ENCODE data around the gene PER1.
A peak's percentile ranks its signal among the peaks of the same experiment; 100 is the strongest.
"Not testable (repeated sequence)": the region's sequence is repeated elsewhere in the genome, so short reads cannot be mapped to it uniquely, and the experiment has no call there.

Gene PER1

DNA sequence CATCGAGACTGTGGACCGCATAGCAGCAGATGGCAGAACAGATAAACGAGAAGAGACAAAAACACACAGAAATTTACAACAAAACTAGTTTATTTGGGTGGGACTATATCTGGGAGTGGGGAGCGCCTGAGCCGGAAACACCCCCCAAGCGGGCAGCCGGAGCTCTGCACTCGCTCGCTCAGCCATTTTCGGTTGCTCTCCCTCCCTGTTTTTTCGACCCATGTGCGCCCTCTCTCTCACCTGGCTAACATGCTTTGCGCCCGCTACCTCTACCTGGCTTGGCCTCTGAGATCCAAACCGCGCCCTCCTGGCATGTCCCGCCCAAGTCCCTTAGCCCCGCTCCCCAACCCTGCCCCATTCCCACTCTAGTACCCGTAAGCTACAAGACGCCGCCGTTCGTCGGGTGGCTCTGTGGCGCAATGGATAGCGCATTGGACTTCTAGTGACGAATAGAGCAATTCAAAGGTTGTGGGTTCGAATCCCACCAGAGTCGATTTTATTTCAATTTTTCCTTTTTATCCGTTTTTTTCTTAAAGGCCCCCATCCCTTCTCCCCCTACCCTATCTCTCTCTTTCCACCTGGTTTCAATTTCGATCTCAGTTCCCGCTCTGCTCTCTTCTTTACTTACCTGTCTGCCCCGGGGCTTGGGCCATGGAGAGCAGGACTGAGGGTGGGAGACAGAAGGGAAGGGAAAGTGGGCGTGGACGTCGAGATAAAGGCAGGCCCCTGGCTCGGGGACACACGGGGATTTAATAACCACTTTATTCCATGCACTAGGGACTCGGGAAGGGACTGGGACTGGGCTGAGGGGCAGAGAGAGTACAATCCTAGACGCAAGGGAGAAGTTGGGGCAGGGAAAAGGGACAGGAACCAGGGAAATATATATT is 31.4 kb downstream of the PER1 start:
- peak; percentile 77 for DNase-seq

- DNase-seq, result peak; percentile 87
Measured at GRCh38 chr17:8119581-8120519, 32.4 kb downstream of the PER1 start.

DNA sequence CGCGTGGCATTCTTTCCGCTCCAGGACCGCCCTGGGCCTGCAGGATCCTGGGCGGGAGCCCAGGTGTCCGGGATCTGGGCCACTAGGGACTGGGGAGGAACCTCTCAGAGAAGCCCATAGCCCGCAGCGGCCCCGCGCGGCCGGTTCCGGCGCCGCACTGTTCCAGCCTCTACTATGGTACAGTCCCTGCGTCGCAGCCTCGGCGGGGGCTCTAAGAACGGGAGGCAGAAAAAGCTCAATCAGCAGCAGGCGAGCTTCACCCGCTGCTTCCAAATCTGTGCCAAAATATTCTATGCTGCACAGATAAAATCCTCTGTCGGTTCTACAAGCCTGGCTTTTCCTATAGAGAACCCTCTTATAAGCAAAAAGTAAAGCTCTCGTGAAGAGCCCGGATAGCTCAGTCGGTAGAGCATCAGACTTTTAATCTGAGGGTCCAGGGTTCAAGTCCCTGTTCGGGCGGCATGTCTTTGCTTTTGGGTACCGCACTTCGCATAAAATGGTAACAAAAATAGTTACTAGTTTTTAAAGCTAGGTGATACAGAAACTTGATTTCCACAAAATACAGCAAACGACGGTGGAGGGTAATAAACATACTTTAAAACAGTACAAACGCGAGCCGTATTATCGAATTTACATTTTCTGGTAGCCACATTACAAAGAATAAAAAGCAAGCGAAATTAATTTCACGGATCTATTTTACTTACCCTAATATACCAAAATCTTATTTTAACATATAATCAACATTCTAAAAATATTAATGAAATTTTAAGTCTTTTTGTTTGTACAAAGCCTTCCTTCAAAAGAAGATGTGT is 33.2 kb downstream of the PER1 start:
- peak; percentile 87 for DNase-seq

DNA sequence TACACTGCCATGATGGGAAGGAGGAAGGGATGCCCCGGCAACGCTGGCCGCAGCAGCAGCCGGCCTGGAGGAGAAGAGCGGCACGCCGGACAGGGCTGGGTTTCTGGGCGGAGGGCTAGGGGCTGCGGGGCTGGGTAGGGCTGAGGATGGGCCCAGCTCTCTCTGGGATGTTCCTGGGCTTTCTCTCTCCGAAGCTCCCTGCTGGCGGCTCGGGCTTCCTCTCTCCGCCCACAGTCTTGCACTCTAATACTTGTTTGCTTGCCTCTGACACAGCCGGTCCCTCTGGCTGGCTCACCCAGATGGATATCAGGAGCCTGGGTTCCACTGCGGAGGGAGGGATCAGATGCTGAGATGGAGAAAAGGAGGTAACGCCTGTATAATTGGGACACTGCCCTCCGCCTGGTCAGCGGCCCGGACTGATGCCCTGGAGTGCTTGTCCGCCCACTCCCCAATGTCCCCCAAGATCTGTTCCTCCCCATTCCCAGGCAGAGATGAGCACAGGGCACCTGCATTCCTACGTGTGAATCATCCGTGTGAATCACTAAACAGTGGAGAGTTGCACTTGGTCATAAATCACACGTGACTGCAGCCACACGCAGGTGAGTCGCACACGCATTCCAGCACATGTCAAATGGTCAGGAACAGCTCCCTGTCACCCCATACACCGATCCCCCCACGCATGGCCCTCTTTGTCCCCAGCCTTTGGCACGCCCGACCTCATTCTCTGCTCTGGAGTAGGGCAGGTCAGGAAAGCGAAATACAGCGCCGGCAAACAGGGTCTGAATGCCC is 34.0 kb downstream of the PER1 start, which contains the start of gene ALOXE3:
TSS of gene ALOXE3 (minus strand) at position 535 of the 789 bp plus-strand sequence. CDS start at position 11, 524 bp downstream.
- DNase-seq, result no peak

DNA sequence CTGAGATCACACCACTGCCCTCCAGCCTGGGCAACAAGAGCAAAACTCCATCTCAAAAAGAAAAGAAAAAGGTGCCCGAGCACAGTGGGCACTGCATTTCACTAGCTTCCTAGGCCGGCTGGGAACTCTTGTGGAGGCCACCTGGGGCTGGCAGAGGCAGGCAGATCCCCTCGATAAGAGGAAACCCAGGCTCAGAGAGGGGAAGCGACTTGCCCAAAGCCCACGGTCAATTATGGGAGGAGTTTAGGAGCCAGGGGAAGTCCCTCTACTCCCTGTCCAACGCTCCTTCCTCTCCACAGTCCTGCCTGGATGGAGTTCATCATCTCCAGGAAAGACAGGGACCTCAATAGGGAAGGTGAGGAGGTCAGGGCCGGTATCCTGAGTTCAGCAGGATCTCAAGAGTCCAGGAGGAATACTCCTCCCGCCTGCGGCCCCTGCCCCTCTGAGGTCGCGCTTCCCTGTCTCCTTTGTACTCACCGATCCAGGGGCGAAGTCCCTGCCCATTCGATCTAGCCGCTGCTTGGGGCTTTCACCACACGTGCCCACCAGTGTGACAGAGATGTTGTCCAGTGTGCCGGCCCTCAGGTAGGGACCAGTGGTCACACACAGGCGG is 34.7 kb downstream of the PER1 start:
- DNase-seq, result no peak

DNA sequence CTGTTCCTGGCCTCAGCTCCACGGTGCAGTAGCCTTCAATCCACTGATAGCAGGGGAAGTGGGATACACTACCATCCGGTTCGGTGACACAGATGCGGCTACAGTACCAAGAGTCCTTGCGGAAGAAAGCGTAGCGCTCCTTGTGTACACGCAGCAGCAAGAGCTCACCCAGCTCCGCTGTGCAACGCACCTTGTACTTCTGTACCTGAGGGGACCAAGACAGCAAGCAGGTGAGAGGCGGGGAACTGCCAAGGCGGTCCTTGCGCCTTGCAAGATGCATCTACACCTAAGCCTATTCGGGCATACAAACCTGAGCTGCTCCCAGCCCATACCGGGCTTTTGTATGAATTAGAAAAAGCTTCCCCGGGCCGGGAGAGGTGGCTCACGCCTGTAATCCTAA is 35.4 kb downstream of the PER1 start:
- no peak for DNase-seq

DNA sequence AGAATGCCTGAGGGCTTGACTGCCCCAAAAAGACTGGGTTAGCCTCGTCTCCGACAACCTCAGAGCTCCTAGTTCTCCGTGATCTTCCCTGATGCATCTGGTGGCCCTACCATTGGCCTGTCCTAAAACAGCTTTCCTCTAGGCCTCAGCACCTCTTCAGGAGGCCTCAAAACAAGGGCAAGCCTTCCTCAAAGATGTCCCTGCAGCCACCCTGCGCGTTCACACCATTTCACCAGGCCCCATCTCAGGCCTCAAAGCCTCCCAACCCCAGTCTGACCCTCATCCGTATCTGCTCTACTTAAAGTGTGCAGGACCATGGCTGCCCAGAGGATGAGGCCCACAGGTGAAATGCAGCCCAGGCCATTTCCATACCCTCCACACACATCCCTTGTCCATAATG is 41.3 kb downstream of the PER1 start:
- no peak for DNase-seq

- no peak for DNase-seq
Measured at GRCh38 chr17:8110456-8110804, 41.8 kb downstream of the PER1 start.

DNA sequence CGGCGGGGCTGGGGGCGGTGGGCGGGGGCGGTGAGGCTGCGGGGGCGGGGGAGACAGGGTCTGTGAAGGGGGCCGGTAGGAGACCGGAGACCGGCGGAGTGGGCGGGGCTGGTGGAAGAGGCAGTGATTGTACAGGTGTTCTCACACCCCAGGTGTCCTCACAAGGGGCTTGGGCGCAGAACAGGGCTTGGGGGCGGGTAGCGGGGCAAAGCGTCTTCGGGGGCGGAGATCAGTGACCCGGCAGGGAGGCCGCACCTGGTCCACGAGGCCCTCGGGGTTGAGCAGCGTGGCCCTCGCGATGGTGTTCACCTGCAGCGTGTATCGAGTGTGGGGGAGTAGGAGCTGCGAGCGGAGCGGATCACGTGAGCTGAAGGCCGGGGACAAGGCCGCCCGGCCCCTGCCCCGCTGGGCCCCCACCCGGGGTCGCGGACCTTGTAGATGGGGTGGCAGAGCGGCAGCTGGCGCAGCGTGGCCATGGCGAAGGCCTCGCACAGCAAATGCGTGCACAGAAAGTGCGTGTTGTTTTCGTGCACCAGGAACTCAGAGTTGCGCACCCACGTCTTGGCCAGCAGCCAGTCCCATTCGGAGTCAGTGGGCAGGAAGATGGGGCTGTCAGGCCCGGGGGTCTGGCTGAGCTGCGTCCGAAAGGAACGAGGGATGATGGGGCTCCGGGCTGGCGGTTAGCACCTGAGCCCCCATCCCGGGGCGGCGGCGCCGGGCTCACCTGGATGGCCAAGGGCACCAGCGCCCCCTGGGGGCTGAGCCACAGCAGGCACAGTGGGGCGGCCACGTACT is 42.3 kb downstream of the PER1 start:
- peak; percentile 83 for DNase-seq

- no peak for DNase-seq
Measured at GRCh38 chr17:8108972-8109660, 43.1 kb downstream of the PER1 start.

GRCh38 chr17:8106980-8107379 is 45.2 kb downstream of the PER1 start:
- not testable (repeated sequence) for DNase-seq

GRCh38 chr17:8105957-8106398 is 46.2 kb downstream of the PER1 start:
- DNase-seq, result no peak

DNA sequence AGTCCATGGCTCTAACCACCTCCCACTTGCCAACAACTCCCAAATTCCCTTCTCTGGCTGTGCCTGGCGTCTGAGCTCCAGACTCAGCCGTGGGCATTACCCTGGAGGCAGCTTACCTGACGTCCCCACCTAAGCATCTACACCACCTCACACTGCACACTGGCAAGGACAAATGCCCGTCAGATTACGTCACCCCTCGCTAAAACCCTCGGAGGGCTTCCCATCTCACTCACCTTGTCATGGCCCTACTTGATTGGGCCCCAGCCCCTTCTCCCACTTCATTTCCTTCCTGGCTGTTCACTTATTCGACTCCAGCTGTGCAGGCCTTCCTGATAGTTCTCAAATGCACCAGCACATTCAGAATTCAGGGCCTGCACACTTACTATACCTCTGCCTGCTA is 47.3 kb downstream of the PER1 start:
- DNase-seq, result no peak

GRCh38 chr17:8103549-8103948 is 48.7 kb downstream of the PER1 start:
- no peak for DNase-seq

GRCh38 chr17:8101721-8102120 is 50.5 kb downstream of the PER1 start:
- DNase-seq, result no peak

DNA sequence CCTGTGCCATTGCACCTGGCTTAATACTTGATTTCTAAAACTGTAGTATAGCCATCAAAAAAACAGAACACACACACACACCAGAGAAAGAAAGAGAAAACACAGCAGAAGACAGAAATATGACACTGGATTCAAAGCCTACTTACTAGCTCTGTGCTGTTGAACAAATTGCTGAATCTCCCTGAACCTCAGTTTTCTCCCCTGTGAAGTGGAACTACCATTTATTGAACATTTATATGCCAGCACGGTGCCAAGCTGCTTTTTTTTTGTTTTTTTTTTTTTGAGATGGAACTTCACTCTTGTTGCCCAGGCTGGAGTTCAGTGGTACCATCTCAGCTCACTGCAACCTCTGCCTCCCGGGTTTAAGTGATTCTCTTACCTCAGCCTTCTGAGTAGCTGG is 51.4 kb downstream of the PER1 start:
- no peak for DNase-seq

- no peak for DNase-seq
Measured at GRCh38 chr17:8100111-8100510, 52.1 kb downstream of the PER1 start.

DNA sequence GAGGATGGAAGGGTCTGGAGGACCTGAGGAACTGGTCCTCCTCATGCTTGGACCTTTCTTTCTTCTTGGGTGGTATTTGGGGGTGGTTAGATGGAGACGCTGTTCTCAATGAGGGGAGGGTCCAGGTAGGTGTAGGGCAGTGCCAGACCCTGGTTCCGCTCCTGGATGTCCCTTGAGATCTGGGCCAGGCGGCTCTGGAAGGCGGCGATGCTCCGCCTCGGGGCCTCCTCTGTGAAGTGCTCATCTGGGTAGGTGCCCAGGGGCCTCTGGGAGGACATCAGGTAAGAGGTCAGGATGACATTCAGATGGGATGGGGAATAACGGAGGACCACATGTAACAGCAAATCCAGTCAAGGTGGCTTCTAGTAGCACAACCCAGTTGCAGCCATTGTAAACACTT is 55.7 kb downstream of the PER1 start:
- no peak for DNase-seq

DNA sequence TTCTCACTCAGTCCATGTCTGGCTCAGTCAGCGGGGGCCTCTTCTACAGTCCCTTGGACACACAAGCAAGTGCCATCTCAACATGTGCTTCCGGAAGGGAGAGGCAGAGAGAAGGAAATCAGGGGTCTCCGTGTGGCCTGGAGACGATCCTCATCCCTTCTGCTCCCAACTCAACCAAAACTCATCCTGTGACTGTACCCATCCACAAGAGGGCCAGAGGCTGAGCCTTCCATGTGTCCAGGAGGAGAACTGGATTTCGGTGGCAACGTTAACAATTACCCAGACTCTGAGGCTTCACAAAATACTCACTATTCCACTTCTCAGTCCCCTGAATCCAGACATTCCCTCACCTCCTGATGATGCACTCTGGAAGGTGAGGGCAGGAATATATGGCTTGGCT is 56.8 kb downstream of the PER1 start:
- DNase-seq, result no peak

All from stimulated activated CD4-positive, alpha-beta T cell treated with anti-CD3 and anti-CD28 coated beads, Interleukin-4, amount 100 ng/mL, for 1 hour (primary cell).